Activated CD8-positive, alpha-beta memory T cell treated with anti-CD3 and anti-CD28 coated beads, Interleukin-2, amount 50 U/mL, for 4 hours (primary cell): ENCODE results near the gene MRM2.

Source experiments
- DNase-seq: peaks from one replicate; pipeline ENCODE4 v3.0.0-alpha.2; 2020

The MRM2 gene

GRCh38 chr7:2264158-2264557, 22.2 kb upstream of the MRM2 start:
- no peak for DNase-seq

GRCh38 chr7:2263176-2263575, 21.2 kb upstream of the MRM2 start:
- DNase-seq = no peak

DNA sequence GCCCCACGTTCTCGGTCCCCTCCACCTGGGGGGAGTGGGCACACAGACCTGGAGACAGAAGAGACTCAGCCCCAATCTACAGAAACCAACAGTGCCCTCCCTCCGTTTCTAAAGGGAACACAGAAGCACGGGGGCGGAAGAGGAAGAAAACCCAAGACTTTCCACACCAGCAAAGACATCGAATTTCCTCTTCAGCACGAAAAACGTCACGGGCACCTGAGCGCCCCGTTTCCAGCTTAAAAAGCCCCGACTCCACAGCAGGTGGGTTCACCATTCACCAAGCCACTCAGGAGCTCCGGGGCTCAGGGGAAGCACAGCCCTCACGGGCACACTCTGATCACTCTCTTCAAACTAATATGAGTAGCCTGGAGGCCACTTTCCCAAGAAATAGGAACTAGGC, 19.6 kb upstream of the MRM2 start:
- DNase-seq = peak; percentile 35

GRCh38 chr7:2260820-2261219, 18.8 kb upstream of the MRM2 start:
- no peak for DNase-seq

DNA sequence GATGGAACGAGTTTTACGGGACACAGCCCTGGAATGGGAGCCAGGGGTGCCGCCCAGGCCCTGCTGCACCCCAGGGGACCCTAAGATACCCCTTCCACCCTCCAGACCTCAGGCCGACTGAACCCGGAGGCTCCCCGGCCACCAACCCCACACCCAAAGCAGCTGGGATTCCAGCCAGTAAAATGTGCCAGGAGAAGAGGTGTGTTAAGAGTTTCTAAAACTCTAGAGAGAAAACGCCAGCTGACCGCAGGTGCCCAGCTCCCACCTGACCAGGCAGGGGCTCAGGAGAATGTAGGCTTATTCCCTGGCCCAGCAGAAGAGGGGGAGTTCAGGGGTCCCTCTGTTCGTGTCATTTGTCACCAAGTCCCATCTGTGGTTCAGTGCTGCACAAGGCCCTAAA, 17.5 kb upstream of the MRM2 start:
- DNase-seq = no peak

DNA sequence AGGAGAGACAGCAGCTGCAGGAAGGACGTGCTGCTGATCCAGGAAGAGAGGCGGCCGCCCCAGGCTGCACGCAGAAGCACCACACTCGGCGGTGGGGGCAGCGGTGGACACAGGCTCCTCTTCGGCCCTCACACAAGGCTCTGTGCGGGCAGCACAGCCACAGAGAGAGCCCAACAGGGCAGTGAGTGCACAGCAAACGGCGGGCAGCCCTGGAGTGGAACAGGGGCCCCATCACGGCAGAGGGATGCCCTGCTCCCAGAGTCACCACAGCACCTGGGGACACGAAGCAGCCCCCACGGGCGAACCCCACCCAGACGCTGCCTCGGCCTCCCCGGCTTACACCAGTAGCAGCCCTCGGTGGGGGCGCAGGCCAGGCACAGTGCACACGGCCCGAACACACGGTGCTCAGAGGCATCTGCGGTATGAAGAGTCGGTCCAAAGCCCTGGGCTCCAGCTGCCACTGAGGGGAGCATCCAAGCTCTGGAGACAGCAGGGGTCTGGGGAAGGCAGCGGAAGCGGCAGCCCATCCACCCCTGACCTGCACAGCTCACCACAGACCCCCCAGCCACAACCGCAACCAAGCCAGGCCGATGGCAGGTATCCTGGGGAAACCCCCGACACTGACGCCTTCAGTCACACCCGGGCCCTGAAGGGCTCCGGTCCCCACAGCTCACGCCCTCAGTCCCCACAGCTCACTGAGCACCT, 16.8 kb upstream of the MRM2 start:
- no peak for DNase-seq

DNA sequence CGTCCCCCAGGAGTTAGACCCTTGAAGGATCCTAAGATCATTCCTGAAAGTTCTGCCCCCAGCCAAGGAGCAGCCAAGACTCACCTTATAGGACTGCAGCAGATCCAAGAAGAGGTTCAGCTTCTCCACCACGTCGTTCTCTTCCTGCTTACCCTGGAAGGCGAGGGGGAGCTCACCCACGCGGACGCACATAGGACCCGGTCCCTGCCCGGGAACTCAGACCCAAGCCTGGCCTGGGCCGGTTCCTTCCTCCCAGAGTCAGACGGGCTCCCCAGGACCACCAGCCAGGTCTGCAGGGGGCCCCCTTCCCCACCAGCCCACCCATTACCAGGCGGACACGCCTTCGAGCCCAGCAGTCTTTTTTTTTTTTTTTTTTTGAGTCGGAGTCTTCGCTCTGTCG, 15.6 kb upstream of the MRM2 start:
- DNase-seq = no peak

GRCh38 chr7:2257046-2257551, 15.1 kb upstream of the MRM2 start:
- DNase-seq = no peak

DNA sequence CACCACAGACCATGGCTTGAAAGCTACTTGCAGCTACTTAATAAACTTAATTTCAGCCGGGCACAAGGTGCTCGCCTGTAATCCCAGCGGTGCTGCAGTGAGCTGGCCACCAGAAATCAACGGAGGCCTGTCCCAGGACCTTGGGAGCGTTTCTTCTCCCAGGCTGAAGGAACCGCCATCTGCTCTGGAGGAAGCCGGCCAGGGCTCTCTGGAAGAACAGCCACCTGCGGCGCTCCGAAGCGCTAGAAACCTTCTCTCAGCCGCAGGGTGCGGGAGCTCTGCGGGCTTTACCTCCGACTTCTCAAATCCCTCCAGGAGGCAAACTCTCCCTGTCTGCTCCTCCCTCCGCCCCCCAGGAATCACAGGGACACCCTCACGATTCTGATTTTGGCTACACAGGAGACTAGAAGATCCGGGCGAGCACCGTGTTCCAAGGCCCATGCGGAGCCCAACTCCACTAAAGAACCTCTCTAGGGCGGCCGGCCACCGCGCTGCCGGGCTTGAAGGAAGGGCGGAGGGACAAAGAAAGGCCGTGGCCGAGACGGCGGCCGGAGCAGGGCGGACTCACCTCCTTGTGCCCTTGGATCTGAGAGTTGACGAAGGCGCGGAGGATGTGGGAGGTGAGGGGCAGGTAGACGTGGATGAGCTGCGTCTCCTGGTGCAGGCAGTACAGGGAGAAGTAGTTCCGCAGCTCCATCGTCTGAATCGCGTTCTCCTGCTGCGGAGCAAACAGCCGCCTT, 14.5 kb upstream of the MRM2 start:
- DNase-seq = no peak

GRCh38 chr7:2255145-2256139, 13.4 kb upstream of the MRM2 start:
- no peak for DNase-seq

DNA sequence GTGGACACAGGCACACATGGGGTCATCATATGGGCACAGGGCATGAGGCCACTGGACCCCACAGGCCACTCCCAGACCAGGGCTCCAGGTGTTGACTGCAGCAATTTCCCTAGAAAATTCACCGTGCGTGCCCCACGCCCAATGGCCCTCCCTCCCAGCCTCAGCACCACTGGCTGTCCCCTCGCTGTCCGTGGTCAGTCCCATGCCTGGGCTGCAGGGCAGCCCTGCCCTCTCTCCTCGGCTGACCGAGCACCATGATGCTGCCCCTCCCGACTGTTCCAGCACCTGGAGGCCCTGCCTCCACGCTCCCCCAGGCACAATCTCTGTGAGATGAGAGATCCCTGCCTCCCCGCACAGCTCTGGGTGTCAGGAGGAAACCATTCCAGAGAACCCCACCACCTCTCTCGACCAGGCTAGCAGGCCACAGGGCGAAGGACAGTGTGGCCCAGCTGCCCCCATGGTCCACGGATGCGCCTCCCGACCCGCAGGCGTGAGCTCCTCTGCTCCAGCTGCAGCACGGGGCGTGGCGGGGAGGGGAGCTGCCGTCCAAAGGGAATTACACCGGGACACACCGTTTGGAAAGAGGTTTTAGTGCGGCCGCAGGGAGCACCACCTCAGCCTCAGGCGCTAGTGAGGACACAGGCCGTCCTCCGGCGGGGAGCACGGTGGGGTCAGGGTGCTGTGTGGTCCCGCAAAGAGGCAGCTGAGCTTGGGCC, 12.6 kb upstream of the MRM2 start:
- DNase-seq = no peak

DNA sequence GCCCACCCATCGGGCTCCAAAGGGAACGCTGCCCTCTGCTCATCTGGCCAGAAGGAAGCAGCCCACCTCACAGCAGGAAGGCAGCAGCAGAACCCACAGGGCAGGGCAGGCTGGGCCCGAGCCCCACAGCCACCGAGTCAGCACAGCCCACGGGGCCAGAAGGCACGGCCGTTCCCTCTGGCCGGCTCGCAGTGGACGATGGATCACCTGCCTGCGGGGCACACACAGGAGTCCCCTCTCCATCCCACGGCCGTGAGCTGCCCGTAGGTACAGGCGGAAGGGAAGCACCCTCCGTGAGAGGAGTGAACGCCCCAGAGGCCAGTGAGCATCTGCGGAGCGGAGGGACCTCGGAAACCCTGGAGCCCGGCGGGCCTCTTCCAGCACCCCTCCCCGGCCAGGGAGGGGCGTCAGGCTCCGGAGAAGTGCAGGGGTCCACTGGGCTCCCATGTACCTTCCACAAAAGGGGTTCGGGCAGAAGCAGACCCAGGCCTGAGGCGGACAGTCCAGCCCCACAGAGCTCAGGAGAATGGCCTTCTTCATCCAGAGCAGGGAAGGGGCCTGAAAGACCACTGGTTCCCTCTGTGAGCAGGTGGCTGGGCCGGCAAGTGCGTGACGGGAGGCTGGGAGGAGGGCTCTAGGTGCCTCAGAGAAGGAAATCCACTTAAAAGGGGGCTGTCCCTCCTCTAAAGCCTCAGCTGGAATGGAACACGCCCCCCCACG, 11.7 kb upstream of the MRM2 start:
- no peak for DNase-seq

DNA sequence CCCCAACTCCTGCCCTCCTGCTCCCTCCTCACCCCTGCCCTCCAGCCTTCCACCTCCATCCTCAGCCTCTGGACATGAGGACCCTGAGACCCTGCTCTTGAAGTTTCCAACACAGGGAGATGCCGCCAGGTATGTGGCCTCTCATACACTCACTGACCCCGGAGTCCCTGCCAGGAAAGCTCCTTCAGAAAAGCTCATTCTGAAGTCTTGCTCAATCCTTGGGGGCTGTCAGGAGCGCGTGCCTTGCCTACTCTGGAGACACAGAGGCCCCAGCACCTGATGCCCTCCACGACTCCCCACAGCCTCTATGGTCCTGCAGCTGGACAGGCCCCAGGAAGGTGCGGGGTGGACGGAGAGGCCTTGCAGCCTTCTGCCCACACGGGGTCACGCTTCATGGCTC, 11.0 kb upstream of the MRM2 start:
- no peak for DNase-seq

- DNase-seq = no peak
Measured at GRCh38 chr7:2251841-2252771, 10.1 kb upstream of the MRM2 start.

- no peak for DNase-seq
Measured at GRCh38 chr7:2251381-2251780, 9.4 kb upstream of the MRM2 start.

DNA sequence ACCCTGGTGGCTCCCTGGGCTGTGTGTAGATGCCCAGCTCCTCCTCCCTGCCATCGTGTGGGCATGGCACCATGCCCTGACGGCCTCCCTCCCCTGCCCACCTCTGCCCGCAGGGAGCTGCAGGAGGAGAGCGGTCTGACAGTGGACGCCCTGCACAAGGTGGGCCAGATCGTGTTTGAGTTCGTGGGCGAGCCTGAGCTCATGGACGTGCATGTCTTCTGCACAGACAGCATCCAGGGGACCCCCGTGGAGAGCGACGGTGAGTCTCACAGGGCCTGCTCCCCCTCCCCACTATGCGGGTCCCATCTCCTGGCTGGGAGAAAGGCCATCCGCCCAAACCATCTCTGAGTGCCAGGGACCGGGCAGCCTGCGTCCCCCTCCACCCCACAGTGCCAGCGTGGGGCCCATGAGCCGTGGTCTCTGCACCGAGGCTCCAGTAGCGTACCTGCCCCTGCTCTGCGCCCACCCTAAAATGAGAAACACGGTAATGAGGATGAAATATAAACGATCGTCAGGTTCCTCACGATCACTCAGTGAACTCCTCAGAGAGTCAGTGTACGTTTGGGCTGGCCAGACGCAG, 7.8 kb upstream of the MRM2 start:
- DNase-seq = no peak

DNA sequence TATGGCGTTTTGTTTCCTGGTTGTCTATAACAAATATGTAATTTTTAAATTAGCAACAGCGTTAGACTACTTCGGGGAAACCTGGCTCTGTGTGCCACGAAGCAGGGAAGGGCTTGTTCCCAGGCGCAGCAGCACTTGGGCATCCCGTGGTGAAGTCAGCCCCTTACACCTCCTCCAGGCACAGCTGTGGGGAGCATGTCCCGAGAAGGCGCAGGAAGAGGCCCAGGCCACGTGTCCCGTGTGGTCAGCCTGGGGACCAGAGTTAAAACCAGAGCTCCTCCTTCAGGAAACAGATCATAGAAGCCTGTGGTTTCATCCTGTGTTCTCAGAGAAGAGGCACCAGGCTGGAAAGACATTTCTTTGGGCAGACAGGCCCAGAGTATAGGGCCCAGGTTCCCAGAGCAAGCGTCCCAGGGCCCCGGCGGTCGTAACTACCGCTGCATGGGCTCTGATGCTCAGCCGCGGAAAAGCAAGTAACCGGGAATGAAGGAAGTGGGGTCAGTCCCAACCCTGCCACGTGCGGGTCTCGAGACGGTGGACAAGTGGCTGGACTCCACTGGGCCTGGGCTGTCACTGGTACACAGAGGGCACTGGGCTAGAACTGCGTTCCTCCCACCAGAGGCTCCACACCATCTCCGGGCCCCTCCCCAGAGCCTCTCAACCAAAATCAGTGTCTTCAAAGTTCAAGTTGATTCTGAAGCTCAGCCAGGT, 7.1 kb upstream of the MRM2 start:
- no peak for DNase-seq

- DNase-seq = no peak
Measured at GRCh38 chr7:2247141-2247995, 5.4 kb upstream of the MRM2 start.
